ENCODE results near the gene PLEKHA7. TPM values are rescaled to one million over a fixed set of nuclear protein-coding genes. Genes with fewer than 3 reads are reported as not detected.

PLEKHA7 gene
- total and polyA plus RNA-seq, 2 of the 13 experiments (the other 11 are each of a cell fraction or from before 2014, with no cell fraction given): 17.5 to 18.7 TPM

GRCh38 chr11:17012712-17013547 is 1.3 kb downstream of the PLEKHA7 start (continued):
- peak; percentile 86 for TF ChIP-seq ZNF687 (CRISPR knock-in tag; IDR thresholded peaks at IDR 0.05)
- TF ChIP-seq NRL (CRISPR knock-in tag; IDR thresholded peaks at IDR 0.05; ENCODE audit: borderline replicate concordance): 0 out of 2 replicates have a peak, but pooled peaks have one; percentile 47
- TF ChIP-seq U2AF1 (optimal IDR thresholded peaks at IDR 0.05; ENCODE audit: low read depth, low read length): no peak
- TF ChIP-seq NR2C2 (CRISPR knock-in tag; IDR thresholded peaks at IDR 0.05; ENCODE audit: borderline replicate concordance): peak; percentile 70
- TF ChIP-seq YY1 (IDR thresholded peaks at IDR 0.05; ENCODE audit: insufficient read depth, insufficient replicate concordance, low read depth, low read length): no peak
- no peak for TF ChIP-seq SNAI1 (CRISPR knock-in tag; IDR thresholded peaks at IDR 0.05; ENCODE audit: borderline replicate concordance)
- no peak for TF ChIP-seq ATAD3A (CRISPR knock-in tag; IDR thresholded peaks at IDR 0.05)
- peak; percentile 29; the same call in 1 of the 2 replicates for TF ChIP-seq ZSCAN9 (CRISPR knock-in tag; IDR thresholded peaks at IDR 0.05; ENCODE audit: borderline replicate concordance)
- TF ChIP-seq XBP1 (CRISPR knock-in tag; IDR thresholded peaks at IDR 0.05): no peak
- peak; percentile 92 for TF ChIP-seq JUND (CRISPR knock-in tag; IDR thresholded peaks at IDR 0.05)
- peak; percentile 89 for TF ChIP-seq ZNF772 (CRISPR knock-in tag; IDR thresholded peaks at IDR 0.05)
- TF ChIP-seq JUN (CRISPR knock-in tag; IDR thresholded peaks at IDR 0.05): peak; percentile 84; the same call in 1 of the 2 replicates
- TF ChIP-seq NCOR1 (IDR thresholded peaks at IDR 0.05; ENCODE audit: borderline replicate concordance, low read length): peak; percentile 29; the same call in 1 of the 2 replicates
- 0 out of 2 replicates have a peak, but pooled peaks have one; percentile 69 for TF ChIP-seq TP53 (CRISPR knock-in tag; conservative IDR thresholded peaks at IDR 0.05)
- TF ChIP-seq POLR2AphosphoS2 (IDR thresholded peaks at IDR 0.05; ENCODE audit: low read depth, low read length): no peak
- peak; percentile 31 for TF ChIP-seq ARNT2 (CRISPR knock-in tag; IDR thresholded peaks at IDR 0.05; ENCODE audit: low read depth)
- no peak for TF ChIP-seq NONO (IDR thresholded peaks at IDR 0.05)
- TF ChIP-seq NONO (CRISPR knock-in tag; conservative IDR thresholded peaks at IDR 0.05): no peak; the same call in 1 of the 2 replicates
- TF ChIP-seq ZNF768 (CRISPR knock-in tag; IDR thresholded peaks at IDR 0.05): no peak
- peak; percentile 57; the same call in 1 of the 2 replicates for TF ChIP-seq ZNF747 (CRISPR knock-in tag; IDR thresholded peaks at IDR 0.05; ENCODE audit: borderline replicate concordance)
- TF ChIP-seq ZNF777 (CRISPR knock-in tag; IDR thresholded peaks at IDR 0.05): no peak; the same call in 1 of the 2 replicates
- no peak for TF ChIP-seq KLF13 (CRISPR knock-in tag; IDR thresholded peaks at IDR 0.05)
- no peak for TF ChIP-seq ZNF3 (CRISPR knock-in tag; IDR thresholded peaks at IDR 0.05)
- TF ChIP-seq TRAFD1 (CRISPR knock-in tag; IDR thresholded peaks at IDR 0.05; ENCODE audit: borderline replicate concordance): no peak
